H4 (cell line): ENCODE measurements around the gene TLCD3B. TPM values are rescaled to one million over a fixed set of nuclear protein-coding genes. Genes with fewer than 3 reads are reported as not detected.
"Not testable (repeated sequence)": the region's sequence is repeated elsewhere in the genome, so short reads cannot be mapped to it uniquely, and the experiment has no call there.

Source experiments
- DNase-seq: peaks from one replicate; pipeline ENCODE4 v3.0.0-alpha.2; 2015; ENCODE audit warnings: low spot score
- total RNA-seq: library from RNA; depleted of rRNA; stranded (reverse); fragments of >200 nt; shearing (Covaris generic); gene quantifications from 2 replicates; pipeline ENCODE4 v1.2.3, GENCODE V29; 2014

TLCD3B gene
- total RNA-seq, 1 experiment from 2014 or later, result 0.04 TPM

DNA sequence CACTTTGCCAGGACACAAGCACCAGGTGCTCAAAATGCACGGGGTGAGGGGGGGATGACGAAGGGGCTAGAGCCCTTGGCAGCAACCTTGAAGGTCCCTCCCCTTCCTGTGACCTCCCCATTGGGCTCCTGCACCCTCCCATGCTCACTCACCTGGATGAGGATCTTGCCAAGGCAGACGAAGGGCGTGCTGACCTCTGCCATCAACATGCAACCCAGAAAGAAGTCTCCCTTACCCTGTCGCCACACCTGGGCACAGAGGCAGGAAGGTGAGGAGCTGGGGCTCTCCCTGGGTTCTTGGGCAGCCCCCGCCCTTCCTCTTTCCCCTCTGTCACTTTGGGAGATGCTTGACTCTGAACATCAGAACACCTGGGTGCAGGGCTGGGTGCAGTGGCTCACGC lies 5.5 kb downstream of the TLCD3B start:
- no peak for DNase-seq

DNA sequence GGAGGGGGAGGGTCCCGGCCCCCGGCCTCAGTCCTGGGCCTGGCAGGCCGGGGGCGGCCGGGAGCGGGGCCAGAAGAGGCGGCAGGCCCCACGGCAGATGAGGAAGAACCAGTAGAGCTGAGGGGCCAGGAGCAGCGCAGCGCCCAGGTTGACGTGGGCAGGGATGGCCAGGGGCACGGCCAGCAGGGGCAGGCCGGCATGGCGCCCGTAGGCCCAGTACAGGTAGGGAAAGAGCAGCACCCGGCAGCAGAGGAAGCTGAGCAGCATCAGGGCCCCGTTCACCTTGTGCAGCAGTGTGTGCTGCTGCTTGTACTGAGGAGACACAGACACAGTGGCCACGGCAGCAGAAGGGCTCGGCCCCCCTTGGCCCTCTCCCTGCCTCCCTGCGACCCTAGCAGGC lies 5.9 kb downstream of the TLCD3B start:
- DNase-seq, result no peak

DNA sequence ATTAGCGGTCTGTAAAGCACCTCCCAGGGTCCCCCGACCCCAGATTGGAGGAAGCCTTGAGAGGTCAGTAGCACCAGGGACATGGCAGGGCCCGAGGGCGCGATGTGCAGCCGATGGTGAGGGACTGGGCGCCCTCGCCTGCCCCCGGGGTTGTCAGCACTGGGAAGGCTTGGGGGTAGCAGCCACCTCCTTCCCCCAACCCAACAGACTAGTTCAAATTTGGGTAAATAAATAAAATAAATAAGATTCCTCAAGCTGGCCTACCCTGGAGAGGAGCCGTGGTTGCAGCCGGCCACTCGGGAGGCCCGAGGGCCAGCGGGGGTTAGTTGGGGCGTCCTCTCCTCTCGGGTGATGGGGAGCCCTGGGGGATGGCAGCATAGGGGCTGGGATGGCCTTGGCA lies 6.6 kb downstream of the TLCD3B start:
- no peak for DNase-seq

DNA sequence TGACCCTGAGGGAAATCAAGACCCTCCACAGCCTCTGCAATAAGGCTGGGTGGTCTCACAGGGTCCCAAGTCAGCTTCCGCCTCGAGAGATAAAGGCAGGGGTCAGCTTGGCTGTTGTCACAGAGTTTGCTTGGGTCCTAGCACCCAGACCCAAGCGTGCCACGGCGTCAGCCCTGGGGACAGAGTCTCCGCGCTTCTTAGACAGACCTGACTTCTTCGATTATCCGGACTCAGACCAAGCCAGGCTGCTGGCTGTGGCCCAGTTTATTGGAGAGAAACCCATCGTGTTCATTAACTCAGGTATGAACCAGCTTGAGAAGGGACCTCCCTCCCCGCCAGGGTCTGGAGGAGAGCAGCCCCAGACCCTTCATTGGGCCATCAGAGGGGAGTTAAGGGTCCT lies 7.5 kb downstream of the TLCD3B start:
- no peak for DNase-seq

DNA sequence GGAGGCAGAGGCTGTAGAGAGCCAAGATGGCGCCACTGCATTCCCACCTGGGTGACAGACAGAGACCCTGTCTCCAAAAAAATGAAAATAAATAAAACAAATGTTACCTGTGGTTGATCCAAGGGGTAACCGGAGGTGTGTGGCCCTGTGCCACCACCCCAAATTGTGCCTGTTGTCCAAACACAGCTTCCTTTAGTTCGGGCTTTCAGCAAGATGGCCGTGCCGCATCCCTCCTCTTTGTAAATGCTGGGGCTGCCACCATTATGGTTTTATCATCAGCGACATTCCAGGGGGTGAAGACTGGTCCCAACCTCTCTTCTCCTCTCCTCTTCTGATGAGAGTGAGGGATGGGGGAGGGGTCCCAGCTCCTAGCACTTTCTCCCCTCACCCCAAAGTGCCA lies 8.2 kb downstream of the TLCD3B start, which contains the start of gene C16orf92:
Gene C16orf92, plus strand, starts transcription at position 312 of the 400 bp plus-strand sequence. CDS start 143 bp downstream, outside the sequence.
- DNase-seq, result no peak

DNA sequence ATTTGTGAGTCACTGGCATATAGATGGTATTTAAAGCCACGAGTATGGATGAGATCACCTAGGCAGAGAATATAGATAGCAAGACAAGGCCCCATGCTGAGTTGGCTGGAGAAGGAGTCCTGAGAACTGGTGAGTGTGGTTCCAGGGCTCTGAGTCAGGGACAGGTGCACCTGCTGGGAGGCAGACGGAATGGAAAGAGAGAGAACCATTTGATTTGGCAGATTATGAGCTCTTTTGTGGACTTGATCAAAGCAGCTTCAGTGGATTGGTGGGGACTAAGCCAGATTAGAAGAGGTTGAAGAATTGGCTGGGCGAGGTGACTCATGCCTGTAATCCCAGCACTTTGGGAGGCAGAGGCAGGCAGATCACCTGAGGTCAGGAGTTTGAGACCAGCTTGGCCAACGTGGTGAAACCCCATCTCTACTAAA lies 12.3 kb downstream of the TLCD3B start:
- no peak for DNase-seq

DNA sequence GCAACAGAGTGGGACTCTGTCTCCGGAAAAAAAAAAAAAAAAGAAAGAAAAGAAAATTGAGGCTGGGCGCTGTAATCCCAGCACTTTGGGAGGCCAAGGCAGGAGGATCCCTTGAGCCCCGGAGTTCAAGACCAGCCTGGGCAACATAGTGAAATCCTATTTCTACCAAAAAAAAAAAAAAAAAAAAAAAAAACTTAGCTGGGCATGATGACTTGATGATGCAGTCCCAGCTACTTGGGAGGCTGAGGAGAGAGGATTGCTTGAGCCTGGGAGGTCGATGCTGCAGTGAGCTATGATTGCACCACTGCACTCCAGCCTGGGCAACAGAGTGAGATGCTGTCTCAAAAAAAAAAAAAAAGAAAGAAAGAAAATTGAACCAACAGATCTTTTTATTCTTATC lies 13.1 kb downstream of the TLCD3B start:
- DNase-seq, result not testable (repeated sequence)

DNA sequence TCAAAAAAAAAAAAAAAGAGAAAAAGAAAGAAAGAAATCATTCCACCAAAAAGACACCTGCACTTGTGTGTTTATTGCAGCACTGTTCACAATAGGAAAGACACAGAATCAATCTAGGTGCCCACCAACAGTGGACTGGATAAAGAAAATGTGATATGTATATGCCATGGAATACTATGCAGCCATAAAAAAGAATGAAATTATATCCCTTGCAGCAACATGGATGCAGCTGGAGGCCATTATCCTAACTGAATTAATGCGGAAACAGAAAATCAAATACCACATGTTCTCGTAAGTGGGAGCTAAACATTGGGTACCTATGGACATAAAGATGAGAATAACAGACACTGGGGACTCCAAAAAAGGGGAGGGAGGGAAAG lies 13.8 kb downstream of the TLCD3B start:
- no peak for DNase-seq

DNA sequence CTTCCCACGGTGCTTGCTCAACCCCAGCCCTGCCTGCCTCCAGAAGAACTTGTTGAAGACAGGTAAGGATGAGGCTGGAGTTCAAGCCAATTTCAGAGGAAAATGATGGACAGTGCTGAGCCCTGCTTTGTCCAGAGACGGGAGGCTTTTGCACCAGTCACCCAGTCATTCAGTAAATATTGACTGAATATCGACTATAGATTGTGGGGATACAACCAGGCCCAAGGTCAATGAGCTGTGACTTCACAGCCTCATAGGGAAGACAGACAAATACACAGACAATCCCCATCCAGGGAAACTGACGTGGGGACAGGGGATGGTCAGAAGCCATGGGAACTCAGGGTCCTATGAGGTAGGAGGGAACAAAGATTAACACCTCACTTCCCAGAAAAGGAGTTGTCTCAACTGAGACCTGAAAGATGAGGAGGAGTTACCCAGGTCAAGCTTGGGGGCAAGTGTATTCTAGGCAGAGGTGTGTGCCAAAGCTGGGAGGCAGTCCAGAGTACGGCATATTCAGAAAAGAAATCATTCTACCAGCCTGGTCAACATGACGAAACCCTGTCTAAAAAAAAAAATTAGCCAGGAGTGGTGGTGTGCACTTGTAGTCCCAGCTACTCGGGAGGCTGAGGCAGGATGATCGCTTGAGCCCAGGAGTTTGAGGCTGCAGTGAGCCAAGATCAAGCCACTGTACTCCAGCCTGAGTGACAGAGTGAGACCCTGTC lies 14.4 kb downstream of the TLCD3B start:
- DNase-seq, result no peak

DNA sequence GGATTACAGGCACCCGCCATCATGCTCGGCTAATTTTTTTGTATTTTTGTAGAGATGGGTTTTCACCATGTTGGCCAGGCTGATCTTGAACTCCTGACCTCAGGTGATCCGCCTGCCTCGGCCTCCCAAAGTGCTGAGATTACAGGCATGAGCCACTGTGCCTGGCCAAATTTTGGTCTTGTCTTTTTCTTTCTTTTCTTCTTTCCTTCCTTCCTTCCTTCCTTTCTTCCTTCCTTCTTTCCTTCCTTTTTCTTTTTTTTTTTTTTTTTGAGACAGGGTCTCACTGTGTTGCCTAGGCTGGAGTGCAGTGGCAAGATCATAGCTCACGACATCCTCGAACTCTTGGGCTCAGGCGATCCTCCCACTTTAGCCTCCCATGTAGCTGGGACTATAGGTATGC lies 15.6 kb downstream of the TLCD3B start:
- not testable (repeated sequence) for DNase-seq

DNA sequence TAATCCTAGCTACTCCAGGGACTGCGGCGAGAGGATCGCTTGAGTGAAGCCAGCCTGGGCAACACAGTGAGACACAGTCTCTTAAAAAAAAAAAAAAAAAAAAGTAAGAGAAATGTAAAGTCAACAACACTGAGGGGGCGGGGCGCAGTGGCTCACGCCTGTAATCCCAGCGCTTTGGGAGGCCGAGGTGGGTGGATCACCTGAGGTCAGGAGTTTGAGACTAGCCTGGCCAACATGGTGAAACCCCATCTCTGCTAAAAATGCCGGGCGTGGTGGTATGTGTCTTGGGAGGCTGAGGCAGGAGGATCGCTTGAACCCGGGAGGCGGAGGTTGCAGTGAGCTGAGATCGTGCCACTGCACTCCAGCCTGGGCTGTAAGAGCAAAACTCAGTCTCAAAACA lies 18.5 kb downstream of the TLCD3B start:
- DNase-seq, result not testable (repeated sequence)

DNA sequence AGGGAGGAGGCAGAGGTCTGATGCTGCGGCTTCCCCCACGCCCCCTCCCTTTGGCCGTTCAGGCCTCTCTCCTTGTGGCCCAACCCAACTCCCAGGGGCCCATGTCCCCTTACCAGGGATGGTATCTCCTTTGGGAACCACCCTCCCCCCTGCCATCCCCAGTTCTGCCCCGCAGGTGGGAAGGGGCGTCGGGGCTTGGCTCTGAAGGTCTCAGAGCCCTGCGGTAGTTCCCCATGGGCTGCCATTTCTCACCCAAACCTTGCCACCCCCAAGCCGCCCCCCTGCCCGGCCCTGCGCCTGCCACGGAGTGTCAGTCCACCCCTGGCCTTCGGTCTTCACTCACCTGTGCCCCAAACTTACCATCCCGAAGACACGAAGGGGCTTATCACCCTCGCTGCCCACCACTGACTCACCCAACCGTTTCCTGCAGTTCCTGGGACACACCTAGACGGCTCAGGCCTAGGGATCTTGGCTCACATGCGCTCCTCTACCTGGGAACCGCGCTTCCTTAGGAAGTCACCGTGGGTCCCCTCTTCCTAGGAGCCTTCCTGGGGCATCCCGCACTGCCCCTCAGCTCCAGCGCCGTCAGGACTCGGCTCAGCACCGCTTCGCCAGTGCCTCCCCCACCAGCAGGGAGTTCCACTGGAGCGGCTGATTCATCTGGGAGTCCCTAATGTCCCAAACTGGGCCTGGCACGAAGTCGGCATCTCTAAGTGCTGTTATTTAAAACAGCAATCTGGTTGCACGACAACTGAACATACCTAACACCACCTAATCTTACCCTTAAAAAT lies 19.2 kb downstream of the TLCD3B start:
- no peak for DNase-seq

DNA sequence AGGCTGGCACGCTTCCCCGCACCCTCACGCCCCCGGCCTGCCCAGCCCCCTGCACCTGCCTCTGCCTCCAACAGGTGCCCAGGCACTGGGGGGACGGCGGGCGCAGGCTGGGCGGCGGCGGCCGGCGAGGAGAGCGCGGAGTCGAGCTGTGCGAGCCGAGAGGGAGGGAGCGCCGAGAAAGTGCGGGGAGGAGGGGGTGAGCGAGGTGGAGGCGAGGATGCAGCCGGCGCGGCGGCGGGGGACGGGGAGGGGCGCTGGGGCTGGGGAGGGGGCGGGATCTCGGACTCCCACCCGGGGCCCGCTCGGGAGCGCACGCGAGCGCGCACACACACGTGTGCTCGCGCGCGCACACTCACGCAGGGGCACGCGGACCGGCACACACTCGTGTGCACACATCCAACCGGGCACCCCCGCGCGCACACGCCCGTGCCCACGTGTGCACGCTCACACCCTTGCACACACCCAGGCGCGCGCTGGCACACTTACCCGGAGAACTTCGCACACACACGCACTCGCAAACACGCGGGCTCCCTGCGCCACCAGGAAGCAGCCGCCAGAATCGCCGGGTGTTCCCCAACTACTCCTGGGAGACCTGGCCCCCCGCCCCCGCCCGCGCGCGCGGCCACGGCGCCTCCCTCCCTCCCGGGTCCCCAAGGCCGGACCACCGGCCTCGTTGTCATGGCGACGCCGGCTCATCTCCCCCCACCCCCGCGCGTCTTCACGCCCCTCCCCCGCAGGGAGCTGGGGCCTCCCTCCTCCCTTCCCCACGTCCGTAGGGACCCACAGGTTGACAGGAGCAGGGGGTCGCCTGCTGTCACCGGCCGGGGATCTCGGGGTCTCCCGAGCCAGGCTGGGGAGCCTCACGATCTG lies 20.0 kb downstream of the TLCD3B start, which contains the start of gene DOC2A:
Gene DOC2A, minus strand, starts transcription at position 184 of the 870 bp plus-strand sequence. CDS start 805 bp downstream, outside the sequence.
- DNase-seq, result no peak

DNA sequence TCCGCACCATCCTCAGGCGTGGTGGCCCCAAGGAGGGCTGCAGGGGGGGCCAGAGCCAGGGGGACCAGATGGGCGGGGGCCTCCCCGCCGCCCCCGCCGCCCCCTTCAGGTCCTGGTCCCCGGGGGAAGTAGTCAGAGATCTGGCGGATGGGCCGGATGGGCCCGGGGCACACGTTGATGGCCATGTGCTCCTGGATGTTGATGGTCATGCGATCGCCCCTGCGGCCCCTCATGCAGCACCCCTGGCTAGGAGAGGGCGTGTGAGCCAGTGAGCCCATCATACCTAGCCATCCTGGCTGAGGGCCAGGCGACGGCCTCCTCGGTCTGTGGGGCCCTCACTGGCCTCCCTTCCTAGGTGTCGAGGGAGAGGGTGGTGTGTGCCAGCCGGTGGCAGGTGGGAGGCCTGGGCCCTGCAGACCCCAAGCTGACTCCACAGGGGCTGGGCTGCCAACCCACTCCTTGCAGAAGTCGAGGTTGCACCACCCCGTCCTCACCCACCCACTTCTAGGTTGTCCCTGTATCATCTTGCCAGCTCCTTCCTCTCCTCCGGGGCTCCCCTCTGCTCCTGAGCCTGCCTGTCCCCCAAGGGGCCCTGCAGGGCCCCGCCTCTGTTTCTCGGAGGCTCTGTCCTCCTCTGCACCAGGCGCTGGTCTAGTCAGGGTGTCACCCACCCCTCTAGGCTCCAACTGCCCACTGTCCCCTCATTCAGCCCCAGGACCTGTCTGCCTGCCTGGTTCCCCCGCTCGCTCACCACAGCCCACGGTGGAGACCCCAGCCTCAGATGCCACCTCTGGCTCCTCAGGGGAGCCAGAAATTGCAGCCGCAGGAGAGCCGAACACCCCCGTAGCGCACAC lies 20.9 kb downstream of the TLCD3B start:
- no peak for DNase-seq

DNA sequence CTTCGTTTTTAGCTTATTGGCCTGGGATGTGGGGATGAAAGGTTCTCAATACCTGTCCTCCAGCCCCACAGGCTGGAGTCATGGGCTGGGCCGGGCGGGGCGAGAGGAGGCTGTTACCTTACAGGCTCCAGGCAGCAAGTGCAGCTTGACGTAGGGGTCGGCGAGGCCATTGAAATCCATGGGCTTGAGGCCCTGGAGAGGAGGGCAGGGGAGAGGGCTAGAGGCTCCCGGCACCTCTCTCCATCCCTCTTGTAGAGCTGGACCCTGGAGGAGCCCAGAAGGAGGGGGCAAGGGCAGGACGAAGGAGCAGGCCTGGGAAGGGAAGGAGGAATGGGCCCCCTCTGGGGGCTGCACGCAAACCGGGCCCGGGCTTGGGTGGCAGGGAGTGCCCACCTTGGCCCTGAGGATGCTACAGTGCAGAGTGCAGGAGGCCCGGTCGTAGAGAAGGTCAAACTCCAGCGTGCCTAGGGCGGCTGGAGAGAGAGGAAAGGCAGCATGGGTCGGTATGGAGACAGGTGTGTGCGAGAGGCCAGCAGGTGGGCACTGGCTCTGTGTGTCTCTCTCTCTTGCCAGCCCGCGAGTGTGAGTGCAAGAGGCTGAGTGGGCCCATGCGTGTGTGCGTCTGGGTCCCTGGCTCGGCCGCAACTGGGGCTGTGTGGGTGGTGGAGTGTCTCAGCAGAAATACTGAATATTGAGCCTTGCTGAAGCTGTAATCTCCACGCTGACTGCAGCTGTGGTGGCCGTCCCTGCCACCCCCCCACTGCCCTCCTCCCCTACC lies 21.8 kb downstream of the TLCD3B start:
- DNase-seq, result no peak

DNA sequence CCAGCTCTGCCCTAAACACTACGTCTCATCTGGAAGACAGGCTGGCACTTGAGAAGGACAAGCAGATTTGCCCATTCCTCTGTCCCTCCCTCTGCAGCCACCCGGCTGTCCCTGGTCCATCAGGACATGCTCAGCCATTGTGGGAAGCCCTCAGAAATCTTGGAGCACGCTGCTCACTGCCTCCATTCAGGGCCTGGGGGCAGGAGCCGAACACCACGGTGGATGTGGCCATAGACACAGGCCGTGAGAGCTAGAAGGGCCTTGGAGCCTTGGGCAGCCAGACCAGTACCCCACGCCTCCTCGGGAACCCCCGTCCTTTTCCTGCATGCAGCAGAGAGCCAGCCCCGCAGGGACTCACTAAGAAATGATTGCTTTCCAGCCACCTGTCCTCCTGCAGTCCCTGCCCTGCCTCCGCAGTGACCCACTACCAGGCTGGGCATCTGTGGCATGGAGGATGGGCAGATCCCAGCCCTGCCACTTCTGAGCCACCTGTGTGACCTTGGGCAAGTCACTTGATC lies 23.6 kb downstream of the TLCD3B start:
- DNase-seq, result no peak

DNA sequence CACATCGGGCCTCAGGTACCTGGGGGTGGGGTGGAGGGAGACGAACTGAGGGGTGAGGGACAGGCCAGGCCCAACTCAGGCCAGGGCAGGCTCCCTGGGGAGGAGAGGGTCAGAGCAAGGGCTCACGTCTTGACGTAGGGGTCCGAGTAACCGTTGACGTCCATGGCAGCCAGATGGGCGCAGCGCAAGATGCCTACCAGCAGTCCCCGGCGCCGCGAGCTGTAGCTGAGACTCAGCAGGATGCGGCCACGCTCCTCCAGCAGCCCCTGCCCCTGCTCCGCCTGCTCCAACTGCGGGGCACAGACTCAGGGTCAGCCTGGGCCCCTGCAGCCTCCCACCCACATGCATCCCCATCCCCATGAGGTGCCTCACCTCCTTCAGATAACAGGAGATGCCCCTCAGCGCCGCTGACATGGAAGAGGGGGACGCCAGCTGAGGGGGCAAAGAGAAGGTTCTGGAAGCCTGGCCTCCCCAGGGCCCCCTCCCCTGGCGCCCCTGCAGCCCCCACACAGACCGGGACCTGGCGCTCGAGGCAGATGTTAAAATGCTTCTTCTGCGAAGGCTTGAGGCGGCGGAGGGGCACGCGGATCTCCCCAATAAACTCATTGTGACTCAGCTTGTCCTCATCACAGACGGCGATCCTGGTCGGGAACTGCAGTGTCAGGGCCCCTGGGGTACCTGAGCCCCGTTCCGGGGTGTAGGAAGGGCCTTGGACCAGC lies 24.3 kb downstream of the TLCD3B start:
- no peak for DNase-seq

DNA sequence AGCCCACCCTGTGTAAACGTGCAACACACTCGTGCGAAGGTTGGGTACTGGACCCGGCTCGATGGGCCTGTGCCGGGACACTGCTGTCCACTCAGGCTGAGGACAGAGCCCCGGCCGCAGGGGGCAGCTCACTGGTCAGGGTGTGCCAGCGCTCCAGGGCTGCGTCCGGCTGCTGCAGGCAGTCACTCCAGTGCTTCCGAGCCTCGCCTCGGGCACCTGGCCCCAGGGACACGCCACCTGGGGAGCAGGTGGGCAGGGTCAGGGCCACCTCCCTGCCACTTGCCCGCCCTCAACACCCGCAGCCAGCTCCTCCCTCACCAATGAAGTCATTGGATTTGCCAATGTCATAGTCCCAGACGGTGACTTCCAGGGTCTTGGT lies 25.0 kb downstream of the TLCD3B start:
- DNase-seq, result no peak

DNA sequence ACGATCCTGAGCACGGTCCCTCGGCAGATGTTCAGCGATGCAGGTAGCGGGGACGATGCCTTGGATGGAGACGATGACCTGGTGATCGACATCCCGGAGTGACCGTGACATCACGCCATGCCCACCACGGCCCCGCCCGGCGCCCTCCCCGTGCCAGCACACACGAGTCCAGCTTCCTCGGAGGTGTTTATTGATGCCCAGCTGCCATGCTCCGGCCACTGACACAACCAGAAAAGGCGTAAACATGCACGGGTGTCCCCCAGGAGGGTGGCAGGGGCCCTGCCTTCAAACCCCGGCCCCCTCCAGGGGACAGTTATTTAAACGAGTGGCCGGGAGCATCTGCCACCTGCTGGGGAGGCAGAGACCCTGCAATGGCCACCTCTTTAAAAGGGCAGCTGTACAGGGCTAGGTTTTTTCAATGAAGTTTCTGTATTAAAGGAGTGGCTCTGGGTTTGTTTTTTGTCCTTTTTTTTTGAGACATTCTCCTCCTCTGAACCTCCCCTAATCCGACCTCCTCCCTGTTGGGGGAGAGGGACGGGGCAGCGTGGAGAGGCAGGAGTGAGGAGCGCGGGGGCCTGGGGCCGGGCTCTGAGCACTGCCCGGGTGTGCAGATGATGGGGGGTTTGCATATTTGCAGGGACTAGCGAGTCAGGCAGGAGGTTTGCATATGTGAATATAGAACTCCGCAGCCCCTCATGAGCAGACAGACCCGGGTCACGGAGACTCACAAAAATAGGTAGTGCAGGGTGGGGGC lies 25.6 kb downstream of the TLCD3B start:
- no peak for DNase-seq
